AG10803 (cell line): ENCODE data around the gene MYO16.
A peak's percentile ranks its signal among the peaks of the same experiment; 100 is the strongest.
"Not testable (repeated sequence)": the region's sequence is repeated elsewhere in the genome, so short reads cannot be mapped to it uniquely, and the experiment has no call there.

Experiments used
- DNase-seq: peaks from one replicate; pipeline ENCODE4 v3.0.0; 2010; ENCODE audit warnings: low read depth
- H3K4me3 ChIP-seq: 2 replicates; pipeline ENCODE4 v1.5.1; 2011; ENCODE audit warnings: mild to moderate bottlenecking, low read length, control low read depth
- CTCF ChIP-seq: conservative IDR thresholded peaks from 2 replicates; pipeline ENCODE4 v1.5.1; 2011; ENCODE audit warnings: mild to moderate bottlenecking, low read length, control low read depth, inconsistent platforms

The MYO16 gene

GRCh38 chr13:109214393-109214792 lies 585.0 kb downstream of the MYO16 start:
- no peak overlapping the region for H3K4me3 ChIP-seq
- no peak for DNase-seq
- TF ChIP-seq CTCF = no peak

GRCh38 chr13:109215377-109215776 lies 586.0 kb downstream of the MYO16 start:
- TF ChIP-seq CTCF = no peak
- no peak for DNase-seq
- no peak overlapping the region for H3K4me3 ChIP-seq

GRCh38 chr13:109217510-109217909 lies 588.1 kb downstream of the MYO16 start:
- H3K4me3 ChIP-seq, DNase-seq: not testable (repeated sequence)

DNA sequence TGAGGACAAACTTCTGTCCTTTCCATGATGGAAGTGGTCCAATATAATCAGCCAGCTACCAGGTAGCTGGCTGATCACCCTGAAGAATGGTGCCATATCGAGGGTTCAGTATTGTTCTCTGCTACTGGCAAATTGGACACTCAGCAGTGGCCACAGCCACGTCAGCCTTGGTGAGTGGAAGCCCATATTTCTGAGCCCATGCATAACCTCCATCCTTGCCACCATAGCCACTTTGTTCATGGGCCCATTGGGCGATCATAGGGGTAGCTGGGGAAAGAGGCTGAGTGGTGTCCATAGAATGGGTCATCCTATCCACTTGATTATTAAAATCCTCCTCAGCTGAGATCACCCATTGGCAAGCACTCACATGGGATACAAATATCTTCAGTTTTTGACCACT lies 591.2 kb downstream of the MYO16 start:
- no peak overlapping the region for H3K4me3 ChIP-seq
- no peak for TF ChIP-seq CTCF
- no peak for DNase-seq

- no peak overlapping the region for H3K4me3 ChIP-seq
- no peak for TF ChIP-seq CTCF
- no peak for DNase-seq
Measured at GRCh38 chr13:109224033-109224432, 594.6 kb downstream of the MYO16 start.

DNA sequence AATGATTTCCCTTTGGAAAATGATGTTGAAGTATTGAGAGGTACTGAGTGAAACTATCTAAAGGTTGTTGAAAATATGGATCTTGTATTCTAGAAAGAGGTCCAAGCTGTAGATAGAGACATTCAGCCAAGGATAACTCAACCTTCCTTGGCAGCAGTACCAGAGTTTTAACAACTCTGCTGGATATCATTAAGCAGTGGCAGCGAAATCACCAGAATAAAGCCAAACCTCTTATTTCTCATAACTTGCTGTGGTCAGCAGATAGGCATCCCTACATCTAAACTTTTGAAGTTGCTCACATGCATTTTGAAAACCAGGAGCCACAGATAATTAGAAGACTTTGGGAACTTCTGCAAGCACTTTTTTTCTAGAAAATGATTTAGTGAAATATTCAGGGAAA lies 597.2 kb downstream of the MYO16 start:
- TF ChIP-seq CTCF = no peak
- no peak overlapping the region for H3K4me3 ChIP-seq
- DNase-seq = peak; percentile 74

DNA sequence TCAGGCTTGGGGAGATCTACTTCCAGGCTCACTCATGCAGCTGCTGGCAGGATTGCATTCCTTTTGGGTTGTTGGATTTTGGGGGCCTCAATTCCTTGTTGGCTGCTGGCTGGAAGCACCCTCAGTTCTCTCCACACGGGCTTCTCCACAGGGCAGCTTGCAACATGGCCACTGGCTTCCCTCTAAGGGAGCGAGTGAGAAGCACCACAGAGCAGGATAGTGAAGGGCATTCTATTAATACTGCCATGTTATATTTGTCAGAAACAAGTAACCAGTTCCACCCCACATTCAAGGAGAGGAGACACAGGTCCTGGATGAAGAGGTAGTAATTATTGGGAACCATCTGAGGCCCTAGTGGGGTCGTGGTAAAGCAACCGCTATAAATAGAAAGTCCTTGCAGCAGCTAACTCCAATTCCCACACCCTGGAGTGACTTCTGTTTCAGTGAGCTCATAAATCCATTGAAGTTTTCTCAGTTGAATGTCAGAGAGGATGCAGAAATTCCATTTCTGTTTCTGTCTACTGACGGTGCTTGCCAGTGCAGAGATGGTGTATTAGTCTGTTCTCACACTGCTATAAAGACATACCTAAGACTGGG lies 598.0 kb downstream of the MYO16 start:
- no peak for DNase-seq
- TF ChIP-seq CTCF = no peak
- H3K4me3 ChIP-seq = no peak overlapping the region

- TF ChIP-seq CTCF = no peak
Measured at GRCh38 chr13:109228211-109228610, 598.8 kb downstream of the MYO16 start.

More at GRCh38 chr13:109228211-109228610, 598.8 kb downstream of the MYO16 start:
- no peak overlapping the region for H3K4me3 ChIP-seq
- no peak for DNase-seq
